Activated CD4-positive, alpha-beta memory T cell treated with anti-CD3 and anti-CD28 coated beads for 36 hours (primary cell): Measurements from ENCODE around the gene BRICD5. TPM values are rescaled to one million over a fixed set of nuclear protein-coding genes. Genes with fewer than 3 reads are reported as not detected.

Source experiments
- CTCF ChIA-PET: fragments of 350-600 bp; sonication (Branson Sonifier 250); formaldehyde crosslinking; loops from one replicate; lab custom pipeline; 2021; ENCODE audit warnings: antibody characterized with exemption, inconsistent platforms; lab: Charles Lee
- POLR2A ChIA-PET: fragments of 350-600 bp; sonication (Branson Sonifier 250); formaldehyde crosslinking; loops from one replicate; lab custom pipeline; 2021; ENCODE audit warnings: antibody characterized with exemption; lab: Charles Lee
- DNase-seq: peaks from one replicate; pipeline ENCODE4 v3.0.0-alpha.2; 2020
- H3K27ac Mint-ChIP-seq: one replicate; pipeline ENCODE4 v1.8.0; 2021; ENCODE audit warnings: mixed read lengths
- H3K27me3 Mint-ChIP-seq: one replicate; pipeline ENCODE4 v1.8.0; 2021; ENCODE audit warnings: mixed read lengths
- H3K36me3 Mint-ChIP-seq: one replicate; pipeline ENCODE4 v1.8.0; 2021; ENCODE audit warnings: mixed read lengths
- H3K4me1 Mint-ChIP-seq: one replicate; pipeline ENCODE4 v1.8.0; 2021; ENCODE audit warnings: low read depth, mixed read lengths
- H3K4me3 Mint-ChIP-seq: one replicate; pipeline ENCODE4 v1.8.0; 2021; ENCODE audit warnings: mild to moderate bottlenecking, mixed read lengths
- H3K9me3 Mint-ChIP-seq: one replicate; pipeline ENCODE4 v1.8.0; 2021; ENCODE audit warnings: mixed read lengths
- intact Hi-C: fragments of 100-400 bp; cut with micrococcal nuclease; formaldehyde crosslinking; loops from one replicate; pipeline ENCODE4 v1.15.1; 2023
- total RNA-seq, 2 experiments: library from RNA; stranded (reverse); gene quantifications; one replicate each; pipeline ENCODE4 v1.2.3, GENCODE V29; 2021

BRICD5 gene
- total RNA-seq, 2 experiments from 2014 or later, result 5.7 to 8.5 TPM

GRCh38 chr16:2184346-2184745, 26.3 kb downstream of the BRICD5 start:
- no peak overlapping the region for H3K4me3 Mint-ChIP-seq

GRCh38 chr16:2183671-2184070, 27.0 kb downstream of the BRICD5 start:
- ChIA-PET CTCF (no interaction called here), POLR2A (no interaction called here)
- Mint-ChIP-seq H3K4me1 (no peaks in the 10 kb centered on the region), H3K4me3 (no peak overlapping the region), H3K36me3 (no peaks in the 10 kb centered on the region), H3K27me3 (no peaks in the 10 kb centered on the region), H3K9me3 (no peaks in the 10 kb centered on the region), H3K27ac (no peak overlapping the region)
- DNase-seq, result no peak
- intact Hi-C loops, result no loop called here

More at GRCh38 chr16:2184346-2184745, 26.3 kb downstream of the BRICD5 start:
- Mint-ChIP-seq H3K27ac (no peak overlapping the region), H3K9me3 (no peaks in the 10 kb centered on the region), H3K4me1 (no peaks in the 10 kb centered on the region), H3K36me3 (no peaks in the 10 kb centered on the region), H3K27me3 (no peaks in the 10 kb centered on the region)
- no peak for DNase-seq
- POLR2A ChIA-PET, result no interaction called here
- CTCF ChIA-PET, result no interaction called here
- intact Hi-C loops, result no loop called here

DNA sequence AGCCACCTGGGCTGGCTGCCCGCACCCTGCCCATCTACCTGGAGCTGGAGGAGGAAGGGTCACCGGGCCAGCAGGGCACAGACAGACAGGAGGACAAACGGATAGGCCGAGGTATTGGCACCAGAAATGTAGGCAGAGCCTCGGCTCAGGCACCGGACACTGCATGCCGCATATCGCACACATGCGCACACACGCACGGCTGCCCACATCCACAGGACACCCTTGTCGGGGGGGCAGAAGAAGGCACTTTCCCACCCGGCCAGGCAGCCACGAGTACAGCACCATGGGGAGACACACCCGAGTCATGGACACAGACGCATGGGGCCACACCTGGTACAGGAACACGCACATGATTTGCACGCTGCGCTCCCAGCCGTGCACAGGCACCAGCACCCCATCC, 28.7 kb downstream of the BRICD5 start:
- no peak overlapping the region for H3K27ac Mint-ChIP-seq
- no peak for DNase-seq
- H3K9me3 Mint-ChIP-seq, result no peaks in the 10 kb centered on the region
- no peak overlapping the region for H3K4me3 Mint-ChIP-seq
- no peaks in the 10 kb centered on the region for H3K4me1 Mint-ChIP-seq
- POLR2A ChIA-PET, result no interaction called here
- peaks cover 3% of the 10 kb centered on the region for H3K36me3 Mint-ChIP-seq
- H3K27me3 Mint-ChIP-seq, result no peaks in the 10 kb centered on the region
- intact Hi-C loops, result no loop called here
- CTCF ChIA-PET, result no interaction called here

DNA sequence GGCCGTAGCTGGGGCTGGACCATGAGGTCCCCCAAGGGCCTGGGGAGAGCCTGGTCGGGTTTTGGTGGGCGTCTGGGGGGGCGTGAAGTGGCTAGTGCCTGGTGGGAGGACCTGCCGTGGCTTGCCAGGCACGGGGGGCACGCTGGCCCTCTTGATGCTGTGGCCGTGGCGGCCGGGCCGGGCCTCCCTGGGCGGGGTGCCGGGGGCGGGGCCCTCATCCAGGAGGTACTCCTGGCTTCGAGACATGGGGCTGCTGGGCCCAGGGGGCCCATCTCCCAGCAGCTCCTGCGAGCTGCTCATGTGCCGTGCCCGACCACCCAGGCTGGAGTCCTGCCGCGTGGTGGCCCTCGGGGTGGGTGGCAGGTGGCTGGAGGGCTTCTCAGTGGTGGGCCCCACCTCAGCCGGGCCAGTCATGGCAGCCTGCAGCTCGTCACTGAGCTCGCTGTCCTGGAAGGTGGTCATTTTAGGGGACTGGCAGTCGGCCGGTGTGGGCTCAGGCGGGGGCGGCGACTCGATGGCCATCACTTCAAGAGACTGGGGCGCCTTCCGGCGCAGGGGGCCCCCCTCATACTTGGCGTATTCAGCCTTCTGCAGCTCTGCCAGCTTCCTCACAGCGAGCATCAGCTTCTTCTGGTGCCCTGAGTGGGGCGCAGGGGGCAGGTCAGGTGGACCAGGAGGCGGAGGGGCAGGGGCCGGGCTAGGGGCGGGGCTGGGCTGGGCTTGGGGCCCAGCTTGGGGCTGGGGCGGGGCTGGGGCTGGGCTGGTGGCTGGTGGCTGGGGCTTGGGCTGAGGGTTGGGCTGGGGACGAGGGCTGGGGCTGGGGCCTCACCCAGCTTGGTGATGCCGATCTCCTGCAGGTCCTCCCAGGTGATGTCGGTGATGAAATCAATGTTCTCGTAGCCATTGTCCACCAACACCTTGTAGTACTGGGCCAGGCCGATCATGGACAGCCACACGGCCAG, 29.4 kb downstream of the BRICD5 start:
- CTCF ChIA-PET, result no interaction called here
- no peaks in the 10 kb centered on the region for H3K9me3 Mint-ChIP-seq
- POLR2A ChIA-PET, result no interaction called here
- no peak for DNase-seq
- no peaks in the 10 kb centered on the region for H3K27me3 Mint-ChIP-seq
- H3K4me1 Mint-ChIP-seq, result no peaks in the 10 kb centered on the region
- no peak overlapping the region for H3K27ac Mint-ChIP-seq
- intact Hi-C loops, result no loop called here
- H3K4me3 Mint-ChIP-seq, result no peak overlapping the region
- peaks cover 4% of the 10 kb centered on the region for H3K36me3 Mint-ChIP-seq

GRCh38 chr16:2180461-2180860, 30.2 kb downstream of the BRICD5 start:
- Mint-ChIP-seq H3K27me3 (no peaks in the 10 kb centered on the region), H3K27ac (no peak overlapping the region), H3K36me3 (peaks cover 9% of the 10 kb centered on the region), H3K9me3 (no peaks in the 10 kb centered on the region), H3K4me1 (no peaks in the 10 kb centered on the region), H3K4me3 (no peak overlapping the region)
- CTCF ChIA-PET, result no interaction called here
- POLR2A ChIA-PET, result no interaction called here
- DNase-seq, result no peak
- intact Hi-C loops, result no loop called here

GRCh38 chr16:2179576-2179975, 31.1 kb downstream of the BRICD5 start:
- ChIA-PET POLR2A (no interaction called here), CTCF (no interaction called here)
- no peak overlapping the region for H3K27ac Mint-ChIP-seq
- no peaks in the 10 kb centered on the region for H3K9me3 Mint-ChIP-seq
- intact Hi-C loops, result no loop called here
- DNase-seq, result no peak
- H3K4me1 Mint-ChIP-seq, result no peaks in the 10 kb centered on the region
- H3K4me3 Mint-ChIP-seq, result no peak overlapping the region
- H3K36me3 Mint-ChIP-seq, result peaks cover 9% of the 10 kb centered on the region
- H3K27me3 Mint-ChIP-seq, result no peaks in the 10 kb centered on the region

DNA sequence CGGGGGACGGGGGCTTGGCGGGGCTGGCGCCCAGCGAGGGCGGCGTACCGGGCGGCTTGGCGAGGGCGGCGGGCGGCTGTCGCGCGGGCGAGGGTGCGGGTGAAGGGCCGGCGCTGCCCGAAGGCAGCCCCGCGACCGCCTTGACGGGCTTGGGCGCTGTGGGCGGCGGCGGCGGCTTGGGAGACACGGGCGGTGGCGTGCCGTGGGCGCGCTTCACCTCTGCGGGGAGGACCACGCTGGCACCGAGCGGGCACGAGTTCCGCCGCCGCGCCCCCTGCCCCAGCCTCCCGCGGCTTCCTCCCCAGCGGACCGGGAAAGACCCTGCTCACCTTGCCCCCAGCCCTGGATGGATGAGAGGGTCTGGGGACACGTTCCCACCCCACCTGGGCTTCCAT, 31.6 kb downstream of the BRICD5 start:
- DNase-seq, result no peak
- POLR2A ChIA-PET, result no interaction called here

GRCh38 chr16:2178321-2179106, 32.1 kb downstream of the BRICD5 start:
- ChIA-PET CTCF (no interaction called here), POLR2A (no interaction called here)
- H3K4me1 Mint-ChIP-seq, result no peaks in the 10 kb centered on the region
- no peak overlapping the region for H3K27ac Mint-ChIP-seq
- DNase-seq, result peak; percentile 52
- H3K36me3 Mint-ChIP-seq, result peaks cover 14% of the 10 kb centered on the region
- no peak overlapping the region for H3K4me3 Mint-ChIP-seq
- no peaks in the 10 kb centered on the region for H3K27me3 Mint-ChIP-seq
- intact Hi-C loops, result no loop called here
- no peaks in the 10 kb centered on the region for H3K9me3 Mint-ChIP-seq

More for the DNA sequence above, 31.6 kb downstream of the BRICD5 start:
- Mint-ChIP-seq H3K27ac (no peak overlapping the region), H3K4me1 (no peaks in the 10 kb centered on the region), H3K36me3 (peaks cover 10% of the 10 kb centered on the region), H3K4me3 (no peak overlapping the region), H3K9me3 (no peaks in the 10 kb centered on the region), H3K27me3 (no peaks in the 10 kb centered on the region)
- CTCF ChIA-PET, result no interaction called here
- intact Hi-C loops, result no loop called here

DNA sequence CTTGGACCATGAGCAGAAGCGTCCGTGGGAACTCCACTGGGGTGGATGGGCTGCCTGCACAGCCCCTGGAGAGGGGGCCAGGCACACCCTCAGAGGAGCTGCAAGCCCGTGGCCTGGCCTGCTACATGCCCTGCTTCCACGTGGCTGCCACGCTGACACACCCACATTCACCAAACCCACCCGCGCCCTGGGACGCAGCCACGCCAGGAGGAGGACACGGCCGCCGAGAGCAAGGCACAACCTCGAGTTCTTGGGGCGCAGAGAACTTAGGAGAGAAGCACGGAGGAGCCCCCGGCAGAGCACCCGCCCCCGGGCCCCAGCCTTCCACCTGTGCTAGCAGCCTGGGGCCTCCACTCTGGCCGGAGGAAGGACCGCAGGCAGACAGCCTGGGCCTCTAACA, 33.1 kb downstream of the BRICD5 start:
- intact Hi-C loops, result no loop called here
- ChIA-PET POLR2A (no interaction called here), CTCF (no interaction called here)
- H3K27me3 Mint-ChIP-seq, result no peaks in the 10 kb centered on the region
- no peaks in the 10 kb centered on the region for H3K9me3 Mint-ChIP-seq
- DNase-seq, result no peak
- H3K4me1 Mint-ChIP-seq, result no peaks in the 10 kb centered on the region
- H3K36me3 Mint-ChIP-seq, result peaks cover 15% of the 10 kb centered on the region
- H3K27ac Mint-ChIP-seq, result no peak overlapping the region
- H3K4me3 Mint-ChIP-seq, result no peak overlapping the region

- Mint-ChIP-seq H3K27me3 (no peaks in the 10 kb centered on the region), H3K36me3 (peaks cover 15% of the 10 kb centered on the region), H3K9me3 (no peaks in the 10 kb centered on the region), H3K4me3 (no peak overlapping the region), H3K27ac (no peak overlapping the region), H3K4me1 (no peaks in the 10 kb centered on the region)
- DNase-seq, result no peak
- ChIA-PET CTCF (no interaction called here), POLR2A (no interaction called here)
- intact Hi-C loops, result no loop called here
Measured at GRCh38 chr16:2177101-2177500, 33.6 kb downstream of the BRICD5 start.

DNA sequence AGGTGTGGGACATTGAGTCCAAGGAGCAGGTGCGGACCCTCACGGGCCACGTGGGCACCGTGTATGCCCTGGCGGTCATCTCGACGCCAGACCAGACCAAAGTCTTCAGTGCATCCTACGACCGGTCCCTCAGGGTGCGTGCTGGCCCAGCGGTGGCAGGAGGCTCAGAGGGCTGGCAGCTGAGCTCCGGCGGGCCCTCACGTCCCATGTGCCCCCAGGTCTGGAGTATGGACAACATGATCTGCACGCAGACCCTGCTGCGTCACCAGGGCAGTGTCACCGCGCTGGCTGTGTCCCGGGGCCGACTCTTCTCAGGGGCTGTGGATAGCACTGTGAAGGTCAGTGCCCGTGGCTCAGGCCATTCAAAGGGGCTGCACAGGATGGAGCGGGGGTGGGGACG, 34.6 kb downstream of the BRICD5 start:
- ChIA-PET POLR2A (no interaction called here), CTCF (no interaction called here)
- Mint-ChIP-seq H3K4me1 (no peaks in the 10 kb centered on the region), H3K27me3 (no peaks in the 10 kb centered on the region), H3K27ac (no peak overlapping the region), H3K4me3 (no peak overlapping the region), H3K9me3 (no peaks in the 10 kb centered on the region), H3K36me3 (peaks cover 15% of the 10 kb centered on the region)
- intact Hi-C loops, result no loop called here
- DNase-seq, result no peak

GRCh38 chr16:2175454-2175853, 35.2 kb downstream of the BRICD5 start:
- H3K27me3 Mint-ChIP-seq, result no peaks in the 10 kb centered on the region
- no peak overlapping the region for H3K4me3 Mint-ChIP-seq
- peaks cover 15% of the 10 kb centered on the region for H3K36me3 Mint-ChIP-seq
- intact Hi-C loops, result no loop called here
- POLR2A ChIA-PET, result no interaction called here
- DNase-seq, result no peak
- H3K4me1 Mint-ChIP-seq, result no peaks in the 10 kb centered on the region
- no peaks in the 10 kb centered on the region for H3K9me3 Mint-ChIP-seq
- H3K27ac Mint-ChIP-seq, result no peak overlapping the region
- CTCF ChIA-PET, result no interaction called here
